ENCODE measurements around the gene STIMATE.

STIMATE gene

GRCh38 chr3:52817221-52817620 lies 80.1 kb downstream of the STIMATE start:
- no peak for DNase-seq (ENCODE audit: low spot score)

GRCh38 chr3:52816654-52817053 lies 80.7 kb downstream of the STIMATE start:
- no peak for DNase-seq (ENCODE audit: low spot score)

GRCh38 chr3:52816199-52816598 lies 81.1 kb downstream of the STIMATE start:
- DNase-seq (ENCODE audit: low spot score), result no peak

GRCh38 chr3:52813810-52814209 lies 83.5 kb downstream of the STIMATE start:
- DNase-seq (ENCODE audit: low spot score), result no peak

- DNase-seq (ENCODE audit: low spot score), result no peak
Measured at GRCh38 chr3:52811452-52812011, 85.8 kb downstream of the STIMATE start.

- no peak for DNase-seq (ENCODE audit: low spot score)
Measured at GRCh38 chr3:52810923-52811322, 86.4 kb downstream of the STIMATE start.

GRCh38 chr3:52809662-52810377 lies 87.5 kb downstream of the STIMATE start:
- DNase-seq (ENCODE audit: low spot score), result no peak

GRCh38 chr3:52809149-52809548 lies 88.2 kb downstream of the STIMATE start:
- no peak for DNase-seq (ENCODE audit: low spot score)

GRCh38 chr3:52805270-52806039 lies 91.9 kb downstream of the STIMATE start:
- no peak for DNase-seq (ENCODE audit: low spot score)

GRCh38 chr3:52801839-52802238 lies 95.5 kb downstream of the STIMATE start:
- DNase-seq (ENCODE audit: low spot score), result peak; percentile 22

GRCh38 chr3:52800079-52800478 lies 97.3 kb downstream of the STIMATE start:
- DNase-seq (ENCODE audit: low spot score), result no peak

- peak; percentile 34 for DNase-seq (ENCODE audit: low spot score)
Measured at GRCh38 chr3:52798978-52799476, 98.3 kb downstream of the STIMATE start.

GRCh38 chr3:52798376-52798977 lies 98.9 kb downstream of the STIMATE start:
- DNase-seq (ENCODE audit: low spot score), result no peak

- DNase-seq (ENCODE audit: low spot score), result no peak
Measured at GRCh38 chr3:52796411-52796810, 100.9 kb downstream of the STIMATE start.

- no peak for DNase-seq (ENCODE audit: low spot score)
Measured at GRCh38 chr3:52795298-52795900, 101.9 kb downstream of the STIMATE start.

- no peak for DNase-seq (ENCODE audit: low spot score)
Measured at GRCh38 chr3:52794612-52795099, 102.7 kb downstream of the STIMATE start, which contains the start of gene ITIH3. ITIH3 (plus strand) TSS chr3:52794796; CDS start chr3:52794804, 8 bp downstream.

- no peak for DNase-seq (ENCODE audit: low spot score)
Measured at GRCh38 chr3:52793702-52794611, 103.4 kb downstream of the STIMATE start.

GRCh38 chr3:52792961-52793695 lies 104.2 kb downstream of the STIMATE start:
- peak; percentile 43 for DNase-seq (ENCODE audit: low spot score)

- no peak for DNase-seq (ENCODE audit: low spot score)
Measured at GRCh38 chr3:52792413-52792812, 104.9 kb downstream of the STIMATE start.

GRCh38 chr3:52791928-52792327 lies 105.4 kb downstream of the STIMATE start:
- DNase-seq (ENCODE audit: low spot score), result no peak
